ENCODE results near the gene XRCC1.

DNA sequence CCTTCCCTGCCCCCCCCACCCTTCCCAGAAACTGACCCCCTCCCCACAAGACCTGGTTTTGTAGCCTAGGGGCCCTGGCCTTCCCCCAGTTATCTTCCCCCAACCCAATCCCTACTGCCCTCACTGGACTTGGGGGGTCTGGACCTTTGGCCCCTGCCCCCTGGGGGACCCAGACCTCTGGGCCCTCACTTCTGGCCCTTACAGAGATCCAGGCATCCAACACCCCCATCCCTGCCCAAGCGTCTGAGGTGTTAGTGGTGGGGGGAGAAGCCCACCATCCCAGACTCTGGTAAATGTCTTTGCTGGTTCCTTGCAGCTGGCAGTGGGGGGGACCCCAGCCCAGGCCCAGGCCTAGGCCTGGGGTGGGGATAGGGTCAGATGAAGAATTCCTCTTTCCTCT lies 47.6 kb upstream of the XRCC1 start:
- TF ChIP-seq, protein P1, sequence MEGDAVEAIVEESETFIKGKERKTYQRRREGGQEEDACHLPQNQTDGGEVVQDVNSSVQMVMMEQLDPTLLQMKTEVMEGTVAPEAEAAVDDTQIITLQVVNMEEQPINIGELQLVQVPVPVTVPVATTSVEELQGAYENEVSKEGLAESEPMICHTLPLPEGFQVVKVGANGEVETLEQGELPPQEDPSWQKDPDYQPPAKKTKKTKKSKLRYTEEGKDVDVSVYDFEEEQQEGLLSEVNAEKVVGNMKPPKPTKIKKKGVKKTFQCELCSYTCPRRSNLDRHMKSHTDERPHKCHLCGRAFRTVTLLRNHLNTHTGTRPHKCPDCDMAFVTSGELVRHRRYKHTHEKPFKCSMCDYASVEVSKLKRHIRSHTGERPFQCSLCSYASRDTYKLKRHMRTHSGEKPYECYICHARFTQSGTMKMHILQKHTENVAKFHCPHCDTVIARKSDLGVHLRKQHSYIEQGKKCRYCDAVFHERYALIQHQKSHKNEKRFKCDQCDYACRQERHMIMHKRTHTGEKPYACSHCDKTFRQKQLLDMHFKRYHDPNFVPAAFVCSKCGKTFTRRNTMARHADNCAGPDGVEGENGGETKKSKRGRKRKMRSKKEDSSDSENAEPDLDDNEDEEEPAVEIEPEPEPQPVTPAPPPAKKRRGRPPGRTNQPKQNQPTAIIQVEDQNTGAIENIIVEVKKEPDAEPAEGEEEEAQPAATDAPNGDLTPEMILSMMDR (IDR thresholded peaks at IDR 0.05): no peak
- TF ChIP-seq POLR2A (IDR thresholded peaks at IDR 0.05) (no peak), POLR2AphosphoS5 (IDR thresholded peaks at IDR 0.05; ENCODE audit: insufficient read depth in 1 of 2, low read depth in 1 of 2) (no peak)
